Neural cell (in vitro differentiated cells): ENCODE results near the gene SENP3. TPM values are rescaled to one million over a fixed set of nuclear protein-coding genes. Genes with fewer than 3 reads are reported as not detected.
A peak's percentile ranks its signal among the peaks of the same experiment; 100 is the strongest.

Experiments used
- H2AFZ ChIP-seq: fragments of 200-600, 300-800 bp; sonication (generic), shearing (Covaris generic); 2 replicates; pipeline ENCODE4 v1.6.0; 2014; ENCODE audit warnings: low read depth, mild to moderate bottlenecking, antibody characterized with exemption, low read length, moderate library complexity
- H3F3A ChIP-seq: fragments of 200-600 bp; shearing (Covaris generic); 2 replicates; pipeline ENCODE4 v1.6.1; 2016; ENCODE audit warnings: mild to moderate bottlenecking, moderate library complexity, mixed read lengths, antibody characterized with exemption, low read length; ENCODE audit not compliant: insufficient read depth, poor library complexity, severe bottlenecking
- H3K27ac ChIP-seq: fragments of 200-600, 300-800 bp; sonication (generic), shearing (Covaris generic); 2 replicates; pipeline ENCODE4 v1.5.1; 2014; ENCODE audit warnings: mild to moderate bottlenecking, low read length, moderate library complexity
- H3K27me3 ChIP-seq: fragments of 300-800, 200-600 bp; sonication (generic), shearing (Covaris generic); 2 replicates; pipeline ENCODE4 v1.6.0; 2014; ENCODE audit warnings: mild to moderate bottlenecking, low read depth, low read length, moderate library complexity; ENCODE audit not compliant: insufficient read depth
- H3K36me3 ChIP-seq: fragments of 300-800, 200-600 bp; sonication (generic), shearing (Covaris generic); 2 replicates; pipeline ENCODE4 v1.5.1; 2014; ENCODE audit warnings: mild to moderate bottlenecking, antibody characterized with exemption, low read length, moderate library complexity; ENCODE audit not compliant: insufficient read depth
- H3K4me2 ChIP-seq: fragments of 300-800, 200-600 bp; sonication (generic), shearing (Covaris generic); 2 replicates; pipeline ENCODE4 v1.6.0; 2014; ENCODE audit warnings: mild to moderate bottlenecking, low read length
- H3K4me3 ChIP-seq: fragments of 300-800, 200-600 bp; sonication (generic), shearing (Covaris generic); 2 replicates; pipeline ENCODE4 v1.5.1; 2014; ENCODE audit warnings: mild to moderate bottlenecking, low read length, moderate library complexity
- H3K79me2 ChIP-seq: fragments of 200-600 bp; shearing (Covaris generic); replicated peaks from 2 replicates; pipeline ENCODE4 v1.6.0; 2014; ENCODE audit warnings: mild to moderate bottlenecking, low read length, moderate library complexity; ENCODE audit not compliant: insufficient read depth
- H3K9ac ChIP-seq: fragments of 300-800, 200-600 bp; sonication (generic), shearing (Covaris generic); 2 replicates; pipeline ENCODE4 v1.6.1; 2016; ENCODE audit warnings: mild to moderate bottlenecking, low read length, mixed read lengths
- H3K9me2 ChIP-seq: fragments of 200-600 bp; shearing (Covaris generic); 2 replicates; pipeline ENCODE4 v1.6.1; 2016; ENCODE audit warnings: mild to moderate bottlenecking, low read length, mixed read lengths; ENCODE audit not compliant: insufficient read depth
- H3K9me3 ChIP-seq: fragments of 200-600, 300-800 bp; sonication (generic), shearing (Covaris generic); 2 replicates; pipeline ENCODE4 v1.6.1; 2016; ENCODE audit warnings: mild to moderate bottlenecking, mixed run types, low read length, moderate library complexity, mixed read lengths
- H4K20me1 ChIP-seq: fragments of 200-600 bp; shearing (Covaris generic); 2 replicates; pipeline ENCODE4 v1.6.1; 2016; ENCODE audit warnings: mild to moderate bottlenecking, mixed run types; ENCODE audit not compliant: insufficient read depth
- CTCF ChIP-seq: fragments of 450-650 bp; IDR thresholded peaks from 2 replicates; pipeline ENCODE4 v1.5.1; 2014; ENCODE audit warnings: antibody characterized with exemption, mild to moderate bottlenecking, moderate library complexity; ENCODE audit not compliant: poor library complexity, severe bottlenecking
- EP300 ChIP-seq: fragments of 450-650 bp; conservative IDR thresholded peaks from 2 replicates; pipeline ENCODE4 v1.6.1; 2014; ENCODE audit warnings: antibody characterized with exemption, mild to moderate bottlenecking, moderate library complexity; ENCODE audit not compliant: poor library complexity, severe bottlenecking
- EZH2 ChIP-seq: fragments of 200-600, 300-800 bp; shearing (Covaris generic), sonication (generic); IDR thresholded peaks from 2 replicates; pipeline ENCODE4 v1.6.1; 2014; ENCODE audit warnings: antibody characterized with exemption, low read length, borderline replicate concordance, mild to moderate bottlenecking; ENCODE audit not compliant: insufficient read depth, poor library complexity, severe bottlenecking
- MXI1 ChIP-seq: fragments of 450-650 bp; conservative IDR thresholded peaks from 2 replicates; pipeline ENCODE4 v1.6.1; 2014; ENCODE audit warnings: antibody characterized with exemption, mild to moderate bottlenecking; ENCODE audit not compliant: poor library complexity, severe bottlenecking
- POLR2AphosphoS5 ChIP-seq: IDR thresholded peaks from 2 replicates; pipeline ENCODE4 v1.6.1; 2012
- RAD21 ChIP-seq: fragments of 450-650 bp; conservative IDR thresholded peaks from 2 replicates; pipeline ENCODE4 v1.6.1; 2014; ENCODE audit warnings: antibody characterized with exemption, mild to moderate bottlenecking, moderate library complexity
- REST ChIP-seq: IDR thresholded peaks from 2 replicates; pipeline ENCODE4 v1.6.1; 2012; ENCODE audit warnings: borderline replicate concordance
- SMC3 ChIP-seq: fragments of 450-650 bp; conservative IDR thresholded peaks from 2 replicates; pipeline ENCODE4 v1.6.1; 2014; ENCODE audit warnings: antibody characterized with exemption, mild to moderate bottlenecking, moderate library complexity; ENCODE audit not compliant: poor library complexity
- TAF1 ChIP-seq: IDR thresholded peaks from 2 replicates; pipeline ENCODE4 v1.6.1; 2012; ENCODE audit warnings: low read depth
- polyA plus RNA-seq: library from polyadenylated mRNA; depleted of rRNA; stranded (reverse); fragments of >200 nt; gene quantifications from 2 replicates; pipeline ENCODE4 v1.2.3, GENCODE V29; 2014

SENP3 gene
- polyA plus RNA-seq, 1 donor from 2014 or later: 151 TPM

- H3K4me2 ChIP-seq: peak overlapping the region; percentile 100
- H3K36me3 ChIP-seq: no peaks in the 10 kb centered on the region
- peak overlapping the region; percentile 89 for H3K9ac ChIP-seq
- no peaks in the 10 kb centered on the region for H3F3A ChIP-seq
- no peaks in the 10 kb centered on the region for H3K27me3 ChIP-seq
- H4K20me1 ChIP-seq: no peaks in the 10 kb centered on the region
- no peaks in the 10 kb centered on the region for H3K9me2 ChIP-seq
- peaks cover 18% of the 10 kb centered on the region for H3K79me2 ChIP-seq
- no peak for TF ChIP-seq REST
- no peak for TF ChIP-seq MXI1
- no peak for TF ChIP-seq CTCF
- TF ChIP-seq SMC3: no peak
- TF ChIP-seq POLR2AphosphoS5: no peak
- TF ChIP-seq EP300: no peak
- TF ChIP-seq RAD21: no peak
- no peak for TF ChIP-seq TAF1
- TF ChIP-seq EZH2: no peak
- peak overlapping the region; percentile 90 for H3K4me3 ChIP-seq
- no peak overlapping the region for H3K27ac ChIP-seq
- no peaks in the 10 kb centered on the region for H3K9me3 ChIP-seq
- H2AFZ ChIP-seq: no peak overlapping the region
Measured at GRCh38 chr17:7563115-7563869, 1.6 kb downstream of the SENP3 start.

GRCh38 chr17:7569571-7569970 is 7.9 kb downstream of the SENP3 start:
- Histone ChIP-seq H3K9ac (no peak overlapping the region), H3K79me2 (peaks cover 18% of the 10 kb centered on the region), H3K36me3 (peaks cover 7% of the 10 kb centered on the region), H3K9me2 (no peaks in the 10 kb centered on the region), H2AFZ (no peak overlapping the region), H3K27ac (no peak overlapping the region), H3K9me3 (no peaks in the 10 kb centered on the region), H3K4me2 (no peak overlapping the region), H3F3A (no peaks in the 10 kb centered on the region), H4K20me1 (peaks cover 9% of the 10 kb centered on the region), H3K4me3 (no peak overlapping the region), H3K27me3 (no peaks in the 10 kb centered on the region)
- no peak for TF ChIP-seq EZH2
- no peak for TF ChIP-seq RAD21
- TF ChIP-seq SMC3: no peak
- no peak for TF ChIP-seq MXI1
- no peak for TF ChIP-seq POLR2AphosphoS5
- no peak for TF ChIP-seq TAF1
- TF ChIP-seq REST: no peak
- no peak for TF ChIP-seq EP300
- no peak for TF ChIP-seq CTCF
